ENCODE measurements around the gene ANKS1A.

DNA sequence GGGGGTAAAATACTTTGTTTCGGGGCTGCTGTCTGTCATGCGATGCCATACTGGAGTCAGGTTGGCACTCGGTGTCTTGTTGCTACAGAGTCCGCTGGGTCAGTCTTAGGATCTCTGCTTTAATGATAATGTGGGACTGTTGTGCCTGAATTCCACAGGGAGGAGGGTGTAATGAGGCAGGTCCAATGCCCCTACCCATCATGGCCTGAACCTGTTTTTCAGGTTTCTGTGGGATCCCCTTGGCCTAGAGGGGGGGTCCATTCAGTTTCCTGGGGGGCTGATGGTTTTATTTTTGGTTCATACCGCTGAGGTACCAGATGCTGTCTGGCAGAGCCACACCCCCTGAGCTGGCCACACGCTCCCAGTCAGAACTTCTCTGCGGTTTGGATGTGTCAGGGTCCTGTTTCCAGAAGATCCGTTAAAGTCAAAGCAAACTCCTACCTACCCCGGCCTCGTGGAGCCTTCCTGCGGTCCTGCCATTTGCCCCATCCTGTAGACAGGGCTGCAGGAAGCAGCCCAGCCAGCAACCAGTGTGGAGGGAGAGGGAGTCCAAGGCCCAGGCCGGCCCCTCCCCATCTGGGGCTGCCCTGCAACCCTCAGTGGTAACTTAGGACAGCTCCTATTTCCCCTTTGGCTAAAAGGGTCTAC is 182.4 kb downstream of the ANKS1A start:
- TF ChIP-seq CTCF (IDR thresholded peaks at IDR 0.05; ENCODE audit: poor library complexity) (no peak), EZH2 (IDR thresholded peaks at IDR 0.05; ENCODE audit: borderline replicate concordance) (no peak)

All from hepatocyte (in vitro differentiated cells).